Inflammatory macrophage (primary cell): ENCODE measurements around the gene STOX2.
"Not testable (repeated sequence)": the region's sequence is repeated elsewhere in the genome, so short reads cannot be mapped to it uniquely, and the experiment has no call there.

Experiments used
- DNase-seq, 2 donors: peaks; one replicate each; pipeline ENCODE4 v3.0.0-alpha.2; 2020 to 2022

Gene STOX2

DNA sequence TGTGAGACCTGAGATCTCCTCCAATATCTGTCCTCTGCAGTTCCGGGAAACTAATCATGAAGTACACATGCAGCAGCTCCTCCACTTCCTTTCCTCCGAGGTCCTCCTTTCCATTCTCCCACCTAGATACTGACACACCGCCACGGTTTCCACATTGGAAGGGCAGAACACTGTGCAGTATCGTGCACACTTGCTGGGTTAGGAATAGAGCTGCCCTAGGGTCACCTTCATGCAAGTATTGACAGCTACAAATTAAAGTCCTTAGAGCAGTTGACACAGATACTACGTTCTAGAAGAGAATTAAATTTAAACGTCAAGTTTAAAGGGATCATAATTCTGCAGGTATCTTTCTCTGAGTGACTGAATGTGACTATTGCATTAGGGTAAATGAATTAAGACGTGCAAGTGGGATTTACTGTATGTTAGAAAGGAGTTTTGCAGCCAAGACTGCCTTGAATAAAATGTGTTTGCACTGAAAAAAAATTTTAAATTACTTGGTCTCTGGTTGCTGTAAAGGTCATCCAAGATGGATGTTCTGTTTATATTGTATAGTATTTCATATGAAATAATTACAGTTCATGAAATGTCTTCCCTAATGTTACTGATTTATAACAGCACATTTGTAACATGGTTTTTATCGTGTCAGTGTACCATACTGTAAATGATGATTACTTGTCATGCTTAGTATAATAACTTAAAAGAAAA lies 117.7 kb downstream of the STOX2 start:
- DNase-seq = no peak

DNA sequence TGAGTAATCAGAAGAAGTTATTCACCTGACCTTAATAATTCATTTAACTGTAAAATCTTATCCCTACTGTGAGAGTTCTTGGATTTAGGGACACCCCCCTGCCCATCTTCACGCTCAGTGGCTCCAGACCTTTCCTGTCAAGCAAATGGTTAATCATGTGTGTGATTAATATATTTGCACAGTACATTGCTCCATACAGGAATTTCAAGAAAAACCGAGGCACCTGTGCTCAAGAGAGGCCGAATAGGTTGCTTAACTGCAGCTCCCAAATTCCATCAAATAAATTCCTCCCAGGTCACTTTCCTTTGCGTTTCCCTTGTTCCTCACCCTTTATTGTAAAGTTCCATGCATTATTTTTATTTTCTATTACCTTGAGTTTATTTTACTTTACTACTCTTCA lies 119.5 kb downstream of the STOX2 start:
- DNase-seq = no peak

DNA sequence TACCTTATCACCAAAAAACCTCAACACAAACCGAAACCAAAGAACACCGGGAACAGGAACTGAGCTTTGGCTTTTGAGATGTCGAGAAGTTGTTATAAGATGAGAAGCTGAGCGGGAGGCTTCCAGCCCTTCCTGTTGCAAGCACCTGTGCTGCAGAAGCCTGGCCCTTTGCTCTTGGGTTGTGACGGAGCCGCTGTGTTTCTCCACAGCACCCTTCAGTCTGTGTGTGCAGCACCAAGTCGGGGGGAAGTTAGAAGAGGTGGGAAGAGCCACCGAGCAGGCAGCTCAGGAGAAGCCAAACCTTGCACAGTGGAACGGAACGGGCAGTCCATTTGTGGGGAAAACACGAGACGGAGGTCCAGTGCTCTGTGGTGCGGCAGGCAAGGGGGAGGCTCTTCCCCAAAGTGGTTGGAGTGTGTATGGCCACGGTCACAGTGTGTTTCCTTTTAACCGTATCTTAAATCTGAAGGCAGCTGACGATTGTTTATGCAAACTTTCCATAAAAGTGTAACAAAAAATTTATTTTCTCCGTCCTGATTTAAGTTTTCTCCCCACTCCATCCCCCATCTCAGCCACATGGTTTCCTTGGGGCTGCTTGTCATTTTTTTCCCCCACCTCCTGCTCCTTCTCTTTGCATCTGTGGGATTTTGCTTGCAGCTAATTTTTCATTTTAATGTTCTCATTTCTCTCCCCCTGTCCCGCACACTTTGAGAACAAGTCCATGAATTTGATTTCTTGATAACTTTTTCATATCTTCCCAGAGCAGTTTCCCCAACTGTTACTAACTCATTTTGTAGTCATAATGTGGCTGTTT lies 123.7 kb downstream of the STOX2 start:
- peak; percentile 34 to 47 for DNase-seq

DNA sequence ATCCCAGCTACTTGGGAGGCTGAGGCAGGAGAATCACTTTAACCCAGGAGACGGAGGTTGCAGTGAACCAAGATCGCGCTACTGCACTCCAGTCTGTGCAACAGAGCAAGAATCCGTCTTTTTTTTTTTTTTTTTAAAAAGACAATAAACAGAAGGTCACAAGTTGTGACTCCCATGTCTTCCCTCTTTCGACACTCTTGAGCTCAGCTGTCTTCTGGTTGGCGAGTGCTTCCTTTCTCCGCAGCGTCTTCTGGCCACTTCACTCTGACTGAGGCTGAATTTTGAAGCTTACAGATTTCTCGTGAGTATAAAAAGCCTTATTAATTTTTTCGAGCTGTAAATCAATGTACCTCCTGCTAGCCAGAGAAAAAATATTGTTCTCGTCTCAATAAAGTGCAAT lies 124.9 kb downstream of the STOX2 start:
- DNase-seq = peak; percentile 58 to 76

DNA sequence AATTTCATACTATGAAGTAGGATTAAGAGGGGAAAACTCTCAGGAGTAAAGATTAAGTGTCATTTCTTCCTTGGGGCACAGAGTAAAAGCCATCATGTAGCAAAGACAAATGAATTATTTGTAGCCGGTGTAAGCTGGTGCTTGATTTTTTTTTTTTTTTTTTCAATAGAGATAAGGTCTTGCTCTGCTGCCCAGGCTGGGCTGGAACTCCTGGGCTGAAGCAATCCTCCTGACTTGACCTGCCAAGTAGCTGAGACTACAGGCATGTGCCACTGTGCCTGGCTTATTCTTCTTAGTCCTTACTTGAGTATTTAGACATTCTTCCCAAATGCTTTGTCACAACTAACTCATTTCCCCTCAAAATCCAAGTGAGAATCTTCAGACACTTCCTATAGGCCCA lies 125.7 kb downstream of the STOX2 start:
- no peak for DNase-seq

DNA sequence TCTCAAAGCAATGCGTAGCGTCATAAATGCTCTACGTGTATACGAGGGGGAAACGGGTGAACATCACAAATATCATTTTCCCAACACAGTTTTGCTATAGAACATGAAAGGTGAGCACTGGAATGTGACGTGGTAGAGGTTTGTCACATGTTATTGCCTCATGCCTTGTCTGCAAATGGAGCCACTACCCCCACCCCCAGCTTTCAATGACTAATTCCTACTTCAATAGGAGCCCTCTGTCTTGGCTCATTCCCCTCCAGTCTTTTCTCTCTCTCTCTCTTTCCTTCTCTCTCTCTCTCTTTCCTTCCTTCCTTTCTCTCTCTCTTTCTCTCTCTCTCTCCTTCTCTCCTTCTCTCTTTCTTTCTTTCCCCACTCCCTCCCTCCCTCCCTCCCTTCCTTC lies 127.0 kb downstream of the STOX2 start:
- DNase-seq = no peak

DNA sequence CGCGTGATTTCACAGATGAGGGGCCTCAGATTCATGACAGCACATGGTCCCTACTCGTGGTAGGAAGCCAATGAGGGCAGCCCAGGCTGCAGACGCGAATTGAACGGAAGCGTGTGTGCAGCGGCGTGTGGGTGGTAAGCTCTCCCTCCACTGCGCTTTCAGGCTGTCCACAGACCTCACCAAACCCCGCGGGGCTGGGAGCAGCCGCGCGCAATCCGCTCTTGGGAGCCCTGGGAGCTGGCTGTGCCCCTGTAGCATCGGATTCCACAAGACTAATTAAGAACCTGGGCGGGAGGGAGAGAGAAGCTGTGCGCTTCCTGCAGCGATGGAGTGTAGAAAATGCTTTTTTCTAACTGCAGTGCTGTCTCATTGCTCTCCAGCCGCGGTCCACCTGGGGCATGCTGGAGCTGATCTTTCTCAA lies 134.9 kb downstream of the STOX2 start:
- DNase-seq = peak; percentile 18 to 30

DNA sequence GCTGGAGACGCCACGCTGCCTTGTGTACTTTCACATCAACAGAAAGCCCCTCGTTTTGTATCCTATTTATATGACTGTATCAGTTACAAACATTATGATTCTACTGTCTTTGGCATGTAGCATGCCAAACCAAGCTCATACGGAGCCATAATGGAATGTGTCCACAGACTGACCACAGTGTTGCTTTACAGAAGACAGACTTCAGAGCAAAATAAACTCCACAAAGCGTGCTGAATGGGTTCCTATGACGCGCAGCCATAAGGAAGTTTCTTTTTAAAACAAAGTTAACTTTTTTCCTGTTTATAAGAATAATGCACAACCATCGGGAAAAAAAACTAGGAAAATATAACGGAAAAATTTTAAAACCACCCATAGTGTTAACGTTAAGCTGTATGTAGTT lies 136.0 kb downstream of the STOX2 start:
- DNase-seq = no peak

DNA sequence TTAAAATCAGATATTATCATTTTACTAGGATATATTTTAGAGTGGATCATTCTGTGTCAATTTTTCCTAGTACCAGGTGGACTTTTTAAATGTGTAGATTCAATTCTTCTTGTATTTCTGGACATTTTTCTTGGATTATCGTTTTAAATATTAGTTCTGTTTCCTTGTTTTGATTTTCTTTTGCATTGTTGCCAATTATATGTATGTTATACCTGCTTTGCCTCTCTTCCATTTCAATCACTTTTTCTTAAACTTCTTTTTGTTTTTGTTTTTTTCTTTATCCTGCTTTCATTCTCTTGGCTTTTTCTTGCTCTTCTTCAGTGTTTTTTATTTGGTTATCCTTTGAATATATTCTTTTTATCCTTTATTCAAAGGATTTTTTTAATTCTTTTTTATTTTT lies 141.0 kb downstream of the STOX2 start:
- no peak for DNase-seq

DNA sequence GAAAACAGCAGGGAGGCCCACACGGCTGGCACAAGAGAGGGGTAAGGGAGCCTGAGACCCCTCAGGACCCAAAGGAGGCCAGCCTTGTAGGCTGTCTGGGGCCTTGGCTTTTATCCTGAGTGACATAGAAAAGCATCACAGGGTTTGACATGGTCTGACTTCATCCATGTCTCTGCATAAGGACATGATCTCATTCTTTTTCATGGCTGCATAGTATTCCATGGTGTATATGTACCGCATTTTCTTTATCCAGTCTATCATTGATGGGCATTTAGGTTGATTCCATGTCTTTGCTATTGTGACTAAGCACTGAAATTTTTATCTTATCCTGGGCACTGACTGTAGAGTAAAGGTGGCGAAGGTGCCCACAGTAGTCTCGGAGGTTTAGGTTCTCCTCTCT lies 146.2 kb downstream of the STOX2 start:
- not testable (repeated sequence) for DNase-seq

DNA sequence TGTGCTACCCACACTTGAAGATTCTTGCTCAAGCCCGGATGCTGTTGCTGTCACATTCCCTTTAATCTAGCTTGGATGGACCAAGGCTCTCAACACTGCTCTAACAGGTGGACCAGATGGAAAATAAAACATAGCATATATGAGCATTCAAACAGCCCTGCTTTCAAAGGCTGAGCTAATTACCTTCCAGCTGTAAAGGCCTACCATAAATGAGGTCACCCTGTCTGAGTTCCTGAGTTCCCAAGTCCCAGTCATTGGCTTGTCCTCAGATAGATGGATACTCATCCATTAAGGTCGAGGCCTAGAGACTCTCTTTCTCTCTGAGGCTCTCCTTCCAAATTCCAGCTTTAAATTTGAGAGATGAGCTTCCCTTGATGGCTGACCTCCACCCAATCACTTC lies 147.5 kb downstream of the STOX2 start:
- DNase-seq = no peak

DNA sequence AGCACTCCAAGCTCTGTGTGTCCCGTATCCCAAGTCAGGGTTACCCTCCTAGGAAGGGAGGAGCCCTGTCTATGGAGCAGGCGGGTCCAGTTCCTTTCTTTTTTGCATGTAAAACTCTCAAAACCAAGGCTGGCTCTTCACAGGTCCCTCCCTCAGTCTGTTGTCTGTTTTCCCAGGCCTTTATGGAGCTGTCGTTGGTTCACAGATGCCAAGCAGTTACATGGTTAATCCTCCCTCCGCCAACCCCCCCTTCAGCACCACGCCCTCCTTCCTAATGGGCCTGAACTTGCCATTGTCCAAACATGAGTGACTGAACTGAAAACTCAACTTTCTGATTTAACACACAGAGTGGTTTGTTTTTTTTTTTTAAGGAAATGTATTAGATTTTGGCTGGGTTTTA lies 148.3 kb downstream of the STOX2 start:
- no peak for DNase-seq

DNA sequence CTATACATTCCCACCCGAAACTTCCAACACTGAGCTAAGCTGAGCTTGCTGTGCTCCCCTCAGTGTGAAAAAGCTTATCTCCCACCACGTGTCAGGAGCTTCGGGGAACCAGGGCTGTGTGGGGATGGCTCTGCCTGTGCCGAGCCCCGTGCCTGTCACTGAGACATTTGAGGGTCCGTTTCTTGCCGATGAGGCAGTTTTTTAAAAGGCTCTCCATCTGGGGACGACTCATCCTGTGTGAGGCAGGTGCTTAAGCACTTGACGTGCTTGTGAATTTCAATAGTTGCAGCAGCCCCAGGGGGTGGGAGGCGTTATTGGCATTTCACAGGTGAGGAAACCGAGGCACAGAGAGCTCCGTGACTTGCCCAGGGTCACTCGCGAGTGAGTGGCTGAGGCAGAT lies 151.8 kb downstream of the STOX2 start:
- no peak for DNase-seq

DNA sequence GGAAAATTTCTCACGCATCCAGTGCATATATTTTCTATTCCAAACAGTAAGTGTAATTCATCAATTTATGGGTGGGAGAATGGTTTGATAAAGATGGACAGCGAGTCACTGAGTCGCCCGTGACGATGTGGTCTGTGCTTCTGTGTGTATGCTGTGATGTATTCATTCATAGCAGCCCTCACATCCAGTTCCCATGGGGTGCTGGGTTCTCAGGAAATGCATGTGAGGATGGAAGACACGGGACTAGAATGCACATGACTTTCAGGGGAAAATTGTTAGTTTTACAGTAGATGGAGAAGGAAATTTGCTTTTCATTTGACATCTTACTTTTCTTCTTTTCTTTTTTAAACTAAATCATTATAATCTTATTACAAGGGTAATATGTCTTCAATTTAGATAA lies 152.9 kb downstream of the STOX2 start:
- DNase-seq = no peak

DNA sequence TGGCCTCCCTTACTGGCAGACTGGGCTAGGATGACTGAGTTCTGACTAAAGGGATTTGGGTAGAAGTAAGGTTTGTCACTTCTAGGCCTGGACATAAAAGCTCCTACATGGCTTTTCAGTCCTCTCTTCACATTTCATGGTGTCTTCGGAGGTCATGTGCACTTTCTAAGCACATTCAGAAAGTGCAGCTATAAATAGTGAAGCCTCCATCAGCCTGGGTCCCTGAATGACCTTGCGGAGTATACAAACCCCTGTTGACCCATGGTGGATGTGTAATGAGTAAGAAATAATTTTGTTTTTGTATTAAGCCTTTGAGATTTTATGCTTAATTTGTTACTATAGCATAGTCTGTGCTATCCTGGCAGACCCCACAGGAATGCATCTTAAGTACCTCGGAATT lies 154.0 kb downstream of the STOX2 start:
- DNase-seq = no peak

DNA sequence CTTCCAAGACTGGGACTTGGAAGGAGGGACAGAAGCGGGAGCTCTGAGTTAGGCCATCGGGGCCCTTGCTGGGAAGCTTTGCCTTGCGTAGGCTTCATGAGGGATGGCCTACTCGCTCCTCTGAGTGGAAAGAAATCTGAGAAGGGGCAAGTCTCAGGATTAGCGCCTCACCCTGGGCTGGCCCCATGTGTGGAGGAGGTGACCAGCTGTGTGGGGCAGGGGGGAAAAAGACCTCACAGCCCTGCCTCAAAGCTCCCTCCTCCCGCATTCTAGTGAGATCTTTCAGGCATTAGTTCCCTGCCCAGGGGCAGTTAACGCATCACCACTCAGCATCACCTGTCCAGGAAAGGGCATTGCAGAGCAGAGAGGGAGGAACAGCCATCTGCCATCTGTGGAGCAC lies 156.5 kb downstream of the STOX2 start:
- no peak for DNase-seq

DNA sequence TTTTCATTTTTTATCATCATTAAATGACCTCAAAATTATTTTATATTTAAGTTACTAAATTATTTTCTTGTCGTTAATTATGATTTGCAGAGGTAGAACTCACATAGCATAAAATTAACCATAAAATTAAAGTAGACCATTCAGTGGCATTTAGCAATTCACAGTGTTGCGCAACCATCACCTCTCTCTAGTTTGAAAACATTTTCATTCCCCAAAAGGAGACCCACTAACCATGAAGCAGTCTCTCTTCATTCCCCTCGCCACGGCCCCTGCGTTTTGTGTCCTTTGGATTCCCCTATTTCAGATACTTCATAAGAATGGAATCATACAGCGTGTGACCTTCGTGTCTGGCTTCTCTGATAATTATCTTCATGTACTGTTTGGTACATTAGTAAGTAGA lies 157.7 kb downstream of the STOX2 start:
- DNase-seq = no peak

DNA sequence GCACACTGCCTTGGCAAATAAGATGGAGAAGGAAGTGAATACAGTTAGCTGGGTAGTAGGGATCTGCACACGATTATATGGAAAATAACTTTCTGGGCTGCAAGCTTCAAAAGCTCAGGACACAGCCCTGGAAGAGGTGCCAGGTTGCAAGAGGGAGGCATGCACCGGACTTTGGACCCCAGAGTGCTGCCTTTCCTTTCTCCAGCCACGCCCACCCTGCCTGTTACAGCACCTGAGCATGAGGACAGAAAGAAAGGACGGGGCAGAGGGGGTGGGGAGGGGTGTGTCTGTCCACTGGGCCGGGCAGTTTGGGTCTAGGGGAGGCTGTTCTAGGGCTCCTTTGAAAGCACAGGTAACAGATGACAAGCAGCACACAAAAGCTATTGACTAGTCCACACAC lies 159.8 kb downstream of the STOX2 start:
- DNase-seq = no peak

DNA sequence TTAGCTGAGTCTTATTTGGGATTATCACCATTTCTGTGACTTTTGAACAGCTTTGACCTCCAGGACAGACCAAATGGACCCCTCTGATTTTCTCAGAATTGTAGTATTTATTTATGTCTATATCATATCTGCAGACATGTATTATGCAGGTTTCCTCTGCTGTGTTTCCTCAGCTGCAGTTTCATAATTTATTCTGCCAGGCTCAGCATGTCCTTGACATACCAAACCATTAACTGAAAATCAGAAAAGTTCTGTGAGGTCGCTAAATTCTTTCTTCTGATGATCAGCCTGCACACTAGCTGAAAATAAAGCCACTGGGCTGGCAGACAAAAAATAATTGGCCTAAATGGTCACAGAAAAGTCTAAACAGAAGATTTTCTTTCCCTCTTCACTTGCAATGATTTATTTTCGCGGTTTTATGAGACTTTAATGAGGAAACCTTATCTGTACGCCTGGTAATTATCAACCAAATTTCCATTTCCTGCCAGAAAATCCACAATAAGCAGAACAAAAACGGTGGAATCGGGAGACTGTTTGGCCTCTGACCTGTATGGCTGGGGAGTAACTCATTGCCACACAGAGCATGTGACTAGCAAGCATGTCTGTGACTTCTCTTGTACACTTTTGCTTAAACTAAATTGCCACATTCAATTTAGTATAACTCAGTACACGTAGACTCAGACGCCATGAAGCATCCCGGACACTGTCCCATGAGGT lies 161.6 kb downstream of the STOX2 start:
- peak; percentile 5 to 30 for DNase-seq

DNA sequence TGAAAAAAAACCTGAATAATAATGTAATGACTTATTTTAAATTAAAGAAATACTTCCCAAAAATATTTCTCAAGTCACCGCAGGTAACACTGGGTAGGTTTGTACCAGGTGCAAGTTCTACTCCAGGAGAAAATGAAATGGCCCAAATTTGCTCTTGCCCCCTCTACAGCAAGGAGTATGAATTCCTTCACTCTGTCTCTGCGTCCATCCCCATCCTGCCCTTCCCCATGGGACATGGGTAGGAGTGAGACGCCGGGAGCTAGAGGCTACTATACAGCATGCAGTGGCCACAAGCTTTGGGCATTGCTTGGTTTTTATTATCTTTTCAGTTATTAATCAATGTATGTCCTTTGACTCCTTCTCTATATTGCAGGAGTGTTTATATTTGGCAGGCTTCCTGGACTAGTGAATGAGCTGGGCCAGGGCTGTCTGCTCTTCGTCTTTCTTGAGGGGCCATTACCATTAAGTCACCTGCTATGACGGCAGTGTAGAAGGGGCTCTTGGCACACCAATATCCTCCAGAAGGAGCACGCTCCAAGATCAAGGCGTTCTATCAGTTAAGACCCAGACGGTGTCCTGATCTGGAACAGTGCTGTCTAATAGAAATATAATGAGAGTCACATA lies 162.9 kb downstream of the STOX2 start:
- DNase-seq = no peak
